Uterus (tissue), 2 donors: ENCODE measurements around the gene ZDHHC14.

Experiments
- POLR2A ChIP-seq, 2 donors: fragments of 450-650 bp; IDR thresholded peaks; one replicate each; pipeline ENCODE4 v1.6.1; 2016; ENCODE audit warnings: antibody characterized with exemption in 2 of 2, mild to moderate bottlenecking in 1 of 2, moderate library complexity in 1 of 2
- TF ChIP-seq, protein P1 (sequence below), 4 experiments: fragments of 200-600 bp in 2 of 4; fragments of 450-650 bp in 2 of 4; sonication (generic) in 2 of 4; IDR thresholded peaks; one replicate each; pipeline ENCODE4 v1.5.1; 2016 to 2019; ENCODE audit warnings: antibody characterized with exemption in 4 of 4, mild to moderate bottlenecking in 2 of 4, moderate library complexity in 1 of 4

DNA sequence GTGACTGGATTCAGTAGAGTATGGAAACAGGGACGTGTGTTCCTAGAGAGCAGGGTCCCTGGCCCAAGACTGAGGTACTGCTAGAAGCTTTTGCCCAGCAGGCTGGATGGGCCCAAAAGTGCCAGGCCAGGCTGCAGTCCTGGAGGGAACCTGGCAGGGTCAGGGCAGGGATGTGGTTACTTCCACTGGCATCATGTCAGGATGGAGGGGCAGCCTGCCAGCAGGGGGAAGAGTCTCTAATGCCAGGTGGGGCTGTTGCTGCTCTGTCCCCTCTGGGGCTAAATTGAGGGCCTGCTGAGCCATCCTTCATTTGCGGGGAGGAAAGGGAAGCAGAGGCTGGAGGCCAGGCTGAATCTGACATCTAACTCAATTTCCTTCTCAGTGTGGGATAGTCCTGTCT is 17.2 kb downstream of the ZDHHC14 start:
- no peak for TF ChIP-seq POLR2A (IDR thresholded peaks at IDR 0.05)
- TF ChIP-seq, protein P1, sequence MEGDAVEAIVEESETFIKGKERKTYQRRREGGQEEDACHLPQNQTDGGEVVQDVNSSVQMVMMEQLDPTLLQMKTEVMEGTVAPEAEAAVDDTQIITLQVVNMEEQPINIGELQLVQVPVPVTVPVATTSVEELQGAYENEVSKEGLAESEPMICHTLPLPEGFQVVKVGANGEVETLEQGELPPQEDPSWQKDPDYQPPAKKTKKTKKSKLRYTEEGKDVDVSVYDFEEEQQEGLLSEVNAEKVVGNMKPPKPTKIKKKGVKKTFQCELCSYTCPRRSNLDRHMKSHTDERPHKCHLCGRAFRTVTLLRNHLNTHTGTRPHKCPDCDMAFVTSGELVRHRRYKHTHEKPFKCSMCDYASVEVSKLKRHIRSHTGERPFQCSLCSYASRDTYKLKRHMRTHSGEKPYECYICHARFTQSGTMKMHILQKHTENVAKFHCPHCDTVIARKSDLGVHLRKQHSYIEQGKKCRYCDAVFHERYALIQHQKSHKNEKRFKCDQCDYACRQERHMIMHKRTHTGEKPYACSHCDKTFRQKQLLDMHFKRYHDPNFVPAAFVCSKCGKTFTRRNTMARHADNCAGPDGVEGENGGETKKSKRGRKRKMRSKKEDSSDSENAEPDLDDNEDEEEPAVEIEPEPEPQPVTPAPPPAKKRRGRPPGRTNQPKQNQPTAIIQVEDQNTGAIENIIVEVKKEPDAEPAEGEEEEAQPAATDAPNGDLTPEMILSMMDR (IDR thresholded peaks at IDR 0.05), result no peak
